C4-2B (cell line): Measurements from ENCODE around the gene ZDHHC3.

ENCODE experiments used
- H3K27ac ChIP-seq: fragments of 450-650 bp; 2 replicates; pipeline ENCODE4 v1.5.1; 2017
- CTCF ChIP-seq: fragments of 450-650 bp; conservative IDR thresholded peaks from 2 replicates; pipeline ENCODE4 v1.5.1; 2017; ENCODE audit warnings: mild to moderate bottlenecking
- ZFX ChIP-seq: fragments of 450-650 bp; IDR thresholded peaks from 2 replicates; pipeline ENCODE4 v1.6.1; 2017

ZDHHC3 gene

GRCh38 chr3:44963571-44964325, 12.2 kb downstream of the ZDHHC3 start:
- TF ChIP-seq ZFX (no peak), CTCF (no peak)
- no peak overlapping the region for H3K27ac ChIP-seq

- no peak overlapping the region for H3K27ac ChIP-seq
- no peak for TF ChIP-seq ZFX
- no peak for TF ChIP-seq CTCF
Measured at GRCh38 chr3:44962621-44963393, 13.2 kb downstream of the ZDHHC3 start.

GRCh38 chr3:44961888-44962287, 14.1 kb downstream of the ZDHHC3 start:
- TF ChIP-seq ZFX, result no peak
- TF ChIP-seq CTCF, result no peak
- H3K27ac ChIP-seq, result no peak overlapping the region

GRCh38 chr3:44960387-44961026, 15.5 kb downstream of the ZDHHC3 start:
- TF ChIP-seq ZFX (no peak), CTCF (no peak)
- no peak overlapping the region for H3K27ac ChIP-seq

- TF ChIP-seq ZFX (no peak), CTCF (no peak)
- H3K27ac ChIP-seq, result peak overlapping the region; percentile 24
Measured at GRCh38 chr3:44958386-44958785, 17.6 kb downstream of the ZDHHC3 start.

GRCh38 chr3:44957986-44958385, 18.0 kb downstream of the ZDHHC3 start:
- no peak overlapping the region for H3K27ac ChIP-seq
- TF ChIP-seq CTCF, result no peak
- TF ChIP-seq ZFX, result no peak

- no peak overlapping the region for H3K27ac ChIP-seq
- TF ChIP-seq ZFX, result no peak
- TF ChIP-seq CTCF, result no peak
Measured at GRCh38 chr3:44955917-44956316, 20.1 kb downstream of the ZDHHC3 start.
